Osteocyte (in vitro differentiated cells): ENCODE results near the gene PMEPA1. TPM values are rescaled to one million over a fixed set of nuclear protein-coding genes. Genes with fewer than 3 reads are reported as not detected.
A peak's percentile ranks its signal among the peaks of the same experiment; 100 is the strongest.

ENCODE experiments used
- DNase-seq: peaks from one replicate; pipeline ENCODE4 v3.0.0; 2021; ENCODE audit warnings: mixed read lengths; ENCODE audit not compliant: unreplicated experiment; ENCODE audit errors: extremely low spot score
- H3K27ac Mint-ChIP-seq: one replicate; pipeline ENCODE4 v1.8.0; 2021; ENCODE audit warnings: mild to moderate bottlenecking, mixed read lengths; ENCODE audit not compliant: unreplicated experiment
- H3K27me3 Mint-ChIP-seq: one replicate; pipeline ENCODE4 v1.8.0; 2021; ENCODE audit warnings: mixed read lengths; ENCODE audit not compliant: unreplicated experiment
- H3K36me3 Mint-ChIP-seq: one replicate; pipeline ENCODE4 v1.8.0; 2021; ENCODE audit warnings: mixed read lengths; ENCODE audit not compliant: unreplicated experiment
- H3K4me1 Mint-ChIP-seq: one replicate; pipeline ENCODE4 v1.8.0; 2021; ENCODE audit warnings: mixed read lengths; ENCODE audit not compliant: unreplicated experiment
- H3K4me3 Mint-ChIP-seq: one replicate; pipeline ENCODE4 v1.8.0; 2021; ENCODE audit warnings: mild to moderate bottlenecking, moderate library complexity, mixed read lengths; ENCODE audit not compliant: unreplicated experiment
- H3K9me3 Mint-ChIP-seq: one replicate; pipeline ENCODE4 v1.8.0; 2021; ENCODE audit warnings: mixed read lengths; ENCODE audit not compliant: unreplicated experiment
- total RNA-seq: library from RNA; stranded (reverse); gene quantifications from 2 replicates; pipeline ENCODE4 v1.2.1, GENCODE V29; 2021
- TF ChIP-seq, protein P1 (sequence below): fragments of 200-600 bp; sonication (generic); IDR thresholded peaks from 2 replicates; pipeline ENCODE4 v1.5.0; 2021; ENCODE audit warnings: antibody characterized with exemption, mild to moderate bottlenecking, moderate library complexity

PMEPA1 gene
- total RNA-seq, 1 donor from 2014 or later: 24.1 TPM

GRCh38 chr20:57749131-57749690, 39.4 kb upstream of the PMEPA1 start:
- TF ChIP-seq, protein P1, sequence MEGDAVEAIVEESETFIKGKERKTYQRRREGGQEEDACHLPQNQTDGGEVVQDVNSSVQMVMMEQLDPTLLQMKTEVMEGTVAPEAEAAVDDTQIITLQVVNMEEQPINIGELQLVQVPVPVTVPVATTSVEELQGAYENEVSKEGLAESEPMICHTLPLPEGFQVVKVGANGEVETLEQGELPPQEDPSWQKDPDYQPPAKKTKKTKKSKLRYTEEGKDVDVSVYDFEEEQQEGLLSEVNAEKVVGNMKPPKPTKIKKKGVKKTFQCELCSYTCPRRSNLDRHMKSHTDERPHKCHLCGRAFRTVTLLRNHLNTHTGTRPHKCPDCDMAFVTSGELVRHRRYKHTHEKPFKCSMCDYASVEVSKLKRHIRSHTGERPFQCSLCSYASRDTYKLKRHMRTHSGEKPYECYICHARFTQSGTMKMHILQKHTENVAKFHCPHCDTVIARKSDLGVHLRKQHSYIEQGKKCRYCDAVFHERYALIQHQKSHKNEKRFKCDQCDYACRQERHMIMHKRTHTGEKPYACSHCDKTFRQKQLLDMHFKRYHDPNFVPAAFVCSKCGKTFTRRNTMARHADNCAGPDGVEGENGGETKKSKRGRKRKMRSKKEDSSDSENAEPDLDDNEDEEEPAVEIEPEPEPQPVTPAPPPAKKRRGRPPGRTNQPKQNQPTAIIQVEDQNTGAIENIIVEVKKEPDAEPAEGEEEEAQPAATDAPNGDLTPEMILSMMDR: no peak
- Mint-ChIP-seq H3K9me3 (no peaks in the 10 kb centered on the region), H3K27me3 (peaks cover 2% of the 10 kb centered on the region), H3K36me3 (no peaks in the 10 kb centered on the region), H3K4me3 (peak overlapping the region; percentile 64), H3K27ac (peak overlapping the region; percentile 97), H3K4me1 (peaks cover 31% of the 10 kb centered on the region)
- no peak for DNase-seq

DNA sequence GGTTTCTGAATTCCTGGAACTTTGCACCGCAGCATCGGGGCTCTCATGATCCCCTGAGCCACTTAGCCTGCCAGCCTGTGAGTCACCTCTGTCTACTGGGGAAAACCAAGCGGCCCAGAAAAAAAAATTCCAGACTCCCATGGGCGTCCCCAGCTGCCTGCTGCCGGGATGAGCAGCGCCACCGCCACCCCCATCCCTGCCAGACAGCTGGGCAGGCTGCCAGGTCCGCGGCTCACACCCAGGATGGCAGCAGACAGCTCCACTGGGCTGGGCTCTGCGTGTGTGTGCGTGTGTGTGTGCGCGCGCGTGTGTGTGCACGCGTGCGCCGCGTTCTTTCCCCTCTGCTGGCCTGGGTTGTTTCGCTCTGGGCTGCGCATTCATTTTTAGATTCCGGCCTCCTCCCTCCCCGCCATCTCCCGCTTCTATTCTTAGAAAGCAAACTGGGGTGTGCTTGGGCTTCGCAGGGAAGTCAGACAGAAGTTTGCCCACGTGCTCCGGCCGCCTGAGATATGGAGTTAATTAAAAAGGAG, 38.9 kb upstream of the PMEPA1 start:
- Mint-ChIP-seq H3K27ac (peak overlapping the region; percentile 97), H3K36me3 (no peaks in the 10 kb centered on the region), H3K4me1 (peaks cover 31% of the 10 kb centered on the region), H3K4me3 (peak overlapping the region; percentile 64), H3K9me3 (no peaks in the 10 kb centered on the region), H3K27me3 (no peaks in the 10 kb centered on the region)
- peak; percentile 97 for DNase-seq
- TF ChIP-seq, protein P1: no peak

DNA sequence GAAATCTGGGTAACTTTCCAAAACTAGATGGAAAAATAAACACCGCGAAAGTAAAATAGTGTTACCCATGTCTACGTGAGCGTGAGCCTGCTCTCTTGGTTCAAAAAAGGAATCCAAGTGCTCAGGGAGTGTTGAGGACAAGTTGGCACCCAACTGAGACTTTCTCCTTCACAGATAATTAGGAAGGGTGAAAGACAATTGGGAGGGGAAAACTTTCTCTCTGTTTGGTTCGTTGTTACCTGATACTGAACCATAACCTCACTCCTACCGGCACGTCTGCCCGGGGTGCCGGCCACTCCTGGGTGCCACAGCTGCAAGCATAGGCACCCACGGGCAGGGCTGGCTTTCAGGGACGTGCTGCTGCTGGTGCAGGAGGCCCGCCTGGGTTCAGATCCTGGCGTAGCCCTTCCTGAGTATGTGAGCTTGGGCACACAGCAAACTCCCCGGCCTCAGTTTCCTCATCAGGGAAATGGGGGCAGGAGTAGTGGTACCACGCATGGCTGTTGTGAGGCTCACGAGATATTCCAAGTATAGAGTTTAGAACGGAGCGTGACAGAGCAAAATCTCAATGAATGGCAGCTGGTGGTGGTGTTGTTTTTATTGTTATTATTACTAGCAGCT, 38.2 kb upstream of the PMEPA1 start:
- no peak for DNase-seq
- peak overlapping the region; percentile 97 for H3K27ac Mint-ChIP-seq
- H3K27me3 Mint-ChIP-seq: no peaks in the 10 kb centered on the region
- H3K36me3 Mint-ChIP-seq: no peaks in the 10 kb centered on the region
- H3K4me1 Mint-ChIP-seq: peaks cover 31% of the 10 kb centered on the region
- H3K9me3 Mint-ChIP-seq: no peaks in the 10 kb centered on the region
- H3K4me3 Mint-ChIP-seq: peak overlapping the region; percentile 64
- TF ChIP-seq, protein P1: no peak

DNA sequence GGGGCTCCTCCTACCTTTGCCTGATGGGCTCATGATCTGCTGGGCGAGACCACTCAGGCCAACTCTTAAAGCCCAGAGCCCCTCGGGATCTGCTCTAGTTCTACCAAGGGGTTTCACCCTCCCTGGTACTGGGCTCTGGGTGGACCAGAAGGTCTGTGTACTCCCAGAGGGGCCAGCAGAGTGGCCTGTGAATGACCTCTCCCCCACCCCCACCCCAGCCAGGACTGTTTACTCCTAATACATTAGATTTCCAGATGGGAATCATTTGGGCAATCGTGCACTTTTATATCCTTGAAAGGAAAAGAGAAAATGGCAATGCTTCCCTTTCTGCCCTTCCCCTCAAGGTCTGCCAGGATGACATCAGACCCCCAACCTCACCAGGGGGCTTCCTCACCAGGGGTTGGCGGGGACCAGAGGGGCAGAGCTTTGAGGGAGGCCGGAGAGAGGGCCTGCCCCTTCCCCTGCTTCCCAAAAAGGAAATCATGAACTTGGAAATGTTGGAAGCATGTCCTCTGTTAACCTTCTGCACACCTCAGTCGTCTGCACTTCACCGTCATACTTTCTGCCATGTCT, 37.1 kb upstream of the PMEPA1 start:
- TF ChIP-seq, protein P1: no peak
- peaks cover 7% of the 10 kb centered on the region for H3K27me3 Mint-ChIP-seq
- no peaks in the 10 kb centered on the region for H3K36me3 Mint-ChIP-seq
- DNase-seq: no peak
- H3K27ac Mint-ChIP-seq: no peak overlapping the region
- H3K4me1 Mint-ChIP-seq: peaks cover 31% of the 10 kb centered on the region
- H3K4me3 Mint-ChIP-seq: no peak overlapping the region
- no peaks in the 10 kb centered on the region for H3K9me3 Mint-ChIP-seq

- Mint-ChIP-seq H3K27me3 (peaks cover 11% of the 10 kb centered on the region), H3K4me3 (no peak overlapping the region), H3K9me3 (no peaks in the 10 kb centered on the region), H3K36me3 (no peaks in the 10 kb centered on the region), H3K27ac (no peak overlapping the region), H3K4me1 (peaks cover 31% of the 10 kb centered on the region)
- no peak for DNase-seq
- TF ChIP-seq, protein P1: no peak
Observed at GRCh38 chr20:57746201-57746600, 36.4 kb upstream of the PMEPA1 start.
